Natural killer cell (primary cell): ENCODE data around the gene BTBD1. TPM values are rescaled to one million over a fixed set of nuclear protein-coding genes. Genes with fewer than 3 reads are reported as not detected.

Experiments used
- ATAC-seq, 3 donors: fragments of 150-1000 bp in 2 of 3; fragments of 200-7000 bp in 1 of 3; cut with Tn5 transposase; 1 replicate in 1 of 3; 2 replicates in 2 of 3; pipeline ENCODE4 v1.10.0; 2021; ENCODE audit warnings: mild to moderate bottlenecking in 2 of 3, moderate library complexity in 2 of 3
- DNase-seq, 2 donors: peaks; one replicate each; pipeline versions ENCODE4 v3.0.0 to v3.0.0-alpha.2; 2013 to 2021; ENCODE audit warnings: mixed read lengths in 1 of 2
- H3K27ac ChIP-seq: one replicate; pipeline ENCODE4 v1.5.1; 2013; ENCODE audit warnings: mild to moderate bottlenecking, low read length
- H3K27me3 ChIP-seq: one replicate; pipeline ENCODE4 v1.6.1; 2013; ENCODE audit warnings: low read length; ENCODE audit not compliant: control insufficient read depth, insufficient read depth
- H3K36me3 ChIP-seq: one replicate; pipeline ENCODE4 v1.6.1; 2013; ENCODE audit warnings: low read length; ENCODE audit not compliant: control insufficient read depth, insufficient read depth
- H3K4me1 ChIP-seq: one replicate; pipeline ENCODE4 v1.6.1; 2013; ENCODE audit warnings: low read length; ENCODE audit not compliant: control insufficient read depth, insufficient read depth
- H3K4me3 ChIP-seq: one replicate; pipeline ENCODE4 v1.5.1; 2013; ENCODE audit warnings: low read length
- H3K9me3 ChIP-seq: one replicate; pipeline ENCODE4 v1.6.1; 2013; ENCODE audit warnings: low read length; ENCODE audit not compliant: control insufficient read depth, insufficient read depth
- H3K27ac Mint-ChIP-seq, 2 donors: one replicate each; pipeline ENCODE4 v1.8.0; 2022; ENCODE audit warnings: mild to moderate bottlenecking in 2 of 2, mixed read lengths in 2 of 2, moderate library complexity in 1 of 2
- H3K27me3 Mint-ChIP-seq, 2 donors: one replicate each; pipeline ENCODE4 v1.8.0; 2022; ENCODE audit warnings: low read depth in 2 of 2, mixed read lengths in 2 of 2
- H3K36me3 Mint-ChIP-seq: one replicate; pipeline ENCODE4 v1.8.0; 2022; ENCODE audit warnings: mixed read lengths
- H3K4me1 Mint-ChIP-seq, 2 donors: one replicate each; pipeline ENCODE4 v1.8.0; 2022; ENCODE audit warnings: mixed read lengths in 2 of 2
- H3K4me3 Mint-ChIP-seq: one replicate; pipeline ENCODE4 v1.8.0; 2022; ENCODE audit warnings: mild to moderate bottlenecking, moderate library complexity, mixed read lengths
- H3K9me3 Mint-ChIP-seq, 2 donors: one replicate each; pipeline ENCODE4 v1.8.0; 2022; ENCODE audit warnings: mixed read lengths in 2 of 2
- CTCF ChIP-seq: fragments of 200-600 bp; IDR thresholded peaks from one replicate; pipeline ENCODE4 v1.8.0; 2022; ENCODE audit warnings: antibody characterized with exemption
- WGBS: methylation state at CpG from one replicate; pipeline ENCODE4 v1.1.7; 2013; ENCODE audit warnings: missing lambda C conversion rate; ENCODE audit not compliant: insufficient coverage; 5-methylcytosine and 5-hydroxymethylcytosine counted together
- intact Hi-C: fragments of 100-400 bp; cut with micrococcal nuclease; formaldehyde crosslinking; loops from one replicate; pipeline ENCODE4 v1.14.2; 2022
- total RNA-seq, 4 donors: library from RNA; stranded (reverse); fragments of 120-200 nt in 1 of 4; gene quantifications; one replicate each; pipeline versions ENCODE4 v1.2.3 to v1.2.4, GENCODE V29; 2013 to 2022

BTBD1 gene
- total RNA-seq, 3 donors from 2014 or later (not counting 1 experiment from before 2014, with no cell fraction given), result 42.5 to 54.4 (median 54.0) TPM

- Mint-ChIP-seq H3K27me3 (no peaks in the 10 kb centered on the region), H3K27ac (no peak overlapping the region)
- intact Hi-C loops, result loop anchor here (10.0 kb wide), 1 partner anchor 188 kb away; the partner anchor contains the start of gene HDGFL3
These were observed 50.1 kb downstream of the BTBD1 start for GRCh38 chr15:83016906-83017305.

DNA sequence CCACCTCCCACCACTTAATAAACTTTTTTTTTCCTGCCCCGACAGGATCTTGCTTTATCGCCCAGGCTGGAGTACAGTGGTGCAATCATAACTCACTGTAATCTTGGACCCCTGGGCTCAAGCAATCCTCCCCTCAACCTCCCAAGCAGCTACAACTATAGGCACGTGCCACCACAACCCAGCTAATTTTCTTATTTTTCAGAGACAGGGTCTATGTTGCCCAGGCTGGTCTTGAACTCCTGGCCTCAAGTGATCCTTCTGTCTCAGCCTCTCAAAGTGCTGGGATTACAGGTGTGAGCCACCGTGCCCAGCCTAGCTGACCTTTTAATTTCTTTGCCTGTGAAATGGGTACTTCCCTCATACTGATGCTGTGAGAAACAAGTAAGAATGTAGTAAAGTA is 51.7 kb downstream of the BTBD1 start:
- H3K36me3 ChIP-seq, result peaks cover 28% of the 10 kb centered on the region
- Mint-ChIP-seq H3K9me3 (no peaks in the 10 kb centered on the region), H3K27ac (peak overlapping the region; percentile 26 to 65), H3K36me3 (no peaks in the 10 kb centered on the region), H3K4me3 (no peak overlapping the region), H3K27me3 (no peaks in the 10 kb centered on the region), H3K4me1 (peaks cover 34 to 37% of the 10 kb centered on the region in 2 donors)
- no peak for DNase-seq
- WGBS, result 95% methylated on average over 4 of the region's 4 CpGs
- H3K9me3 ChIP-seq, result no peaks in the 10 kb centered on the region
- H3K4me3 ChIP-seq, result no peak overlapping the region
- ATAC-seq, result no peak
- TF ChIP-seq CTCF, result no peak
- intact Hi-C loops, result loop anchor here (10.0 kb wide), 1 partner anchor 189 kb away; the partner anchor contains the start of gene HDGFL3
- H3K27ac ChIP-seq, result no peak overlapping the region
- peaks cover 19% of the 10 kb centered on the region for H3K4me1 ChIP-seq
- no peaks in the 10 kb centered on the region for H3K27me3 ChIP-seq

More at GRCh38 chr15:83016906-83017305, 50.1 kb downstream of the BTBD1 start:
- no peak overlapping the region for H3K4me3 ChIP-seq
- H3K9me3 ChIP-seq, result no peaks in the 10 kb centered on the region
- peaks cover 10% of the 10 kb centered on the region for H3K4me1 ChIP-seq
- ATAC-seq, result no peak
- Mint-ChIP-seq H3K4me3 (no peak overlapping the region), H3K36me3 (no peaks in the 10 kb centered on the region), H3K4me1 (peaks cover 22% of the 10 kb centered on the region in 2 donors), H3K9me3 (no peaks in the 10 kb centered on the region)
- no peaks in the 10 kb centered on the region for H3K27me3 ChIP-seq
- DNase-seq, result no peak
- 96% methylated on average over 4 of the region's 5 CpGs for WGBS
- H3K36me3 ChIP-seq, result peaks cover 35% of the 10 kb centered on the region
- no peak overlapping the region for H3K27ac ChIP-seq
- TF ChIP-seq CTCF, result no peak

GRCh38 chr15:83014205-83014653 is 52.8 kb downstream of the BTBD1 start:
- Mint-ChIP-seq H3K27me3 (no peaks in the 10 kb centered on the region), H3K27ac (peak overlapping the region; percentile 26 to 65), H3K4me1 (peaks cover 45 to 47% of the 10 kb centered on the region in 2 donors), H3K9me3 (no peaks in the 10 kb centered on the region), H3K4me3 (no peak overlapping the region), H3K36me3 (no peaks in the 10 kb centered on the region)
- intact Hi-C loops, result loop anchor here (5.0 to 10.0 kb wide), 3 partner anchors 93 to 207 kb away; partner anchors contain the start of genes FSD2, HDGFL3, TM6SF1 and WHAMM
- no peaks in the 10 kb centered on the region for H3K9me3 ChIP-seq
- peaks cover 23% of the 10 kb centered on the region for H3K4me1 ChIP-seq
- no peak overlapping the region for H3K27ac ChIP-seq
- ATAC-seq (no peak), DNase-seq (no peak)
- H3K27me3 ChIP-seq, result no peaks in the 10 kb centered on the region
- 79% methylated on average over 5 of the region's 5 CpGs for WGBS
- H3K4me3 ChIP-seq, result no peak overlapping the region
- H3K36me3 ChIP-seq, result peaks cover 27% of the 10 kb centered on the region
- no peak for TF ChIP-seq CTCF

GRCh38 chr15:83012636-83013035 is 54.4 kb downstream of the BTBD1 start:
- TF ChIP-seq CTCF, result no peak
- no peaks in the 10 kb centered on the region for H3K36me3 Mint-ChIP-seq
- no peaks in the 10 kb centered on the region for H3K27me3 Mint-ChIP-seq

More at GRCh38 chr15:83012636-83013035, 54.4 kb downstream of the BTBD1 start:
- H3K4me1 Mint-ChIP-seq, result peaks cover 45 to 47% of the 10 kb centered on the region in 2 donors
- no peak overlapping the region for H3K27ac ChIP-seq
- WGBS, result 94% methylated on average over 6 of the region's 6 CpGs
- H3K4me1 ChIP-seq, result peaks cover 23% of the 10 kb centered on the region
- intact Hi-C loops, result loop anchor here (5.0 to 10.0 kb wide), 3 partner anchors 95 to 205 kb away; partner anchors contain the start of genes FSD2, HDGFL3, TM6SF1 and WHAMM
- peak overlapping the region; percentile 85 to 90 for H3K27ac Mint-ChIP-seq
- H3K4me3 ChIP-seq, result no peak overlapping the region
- H3K4me3 Mint-ChIP-seq, result peak overlapping the region; percentile 22
- H3K27me3 ChIP-seq, result no peaks in the 10 kb centered on the region
- no peaks in the 10 kb centered on the region for H3K9me3 Mint-ChIP-seq
- H3K36me3 ChIP-seq, result peaks cover 22% of the 10 kb centered on the region
- DNase-seq (no peak), ATAC-seq (no peak)
- H3K9me3 ChIP-seq, result no peaks in the 10 kb centered on the region
